Smooth muscle cell (in vitro differentiated cells): ENCODE measurements around the gene ARPC2. TPM values are rescaled to one million over a fixed set of nuclear protein-coding genes. Genes with fewer than 3 reads are reported as not detected.
"Not testable (repeated sequence)": the region's sequence is repeated elsewhere in the genome, so short reads cannot be mapped to it uniquely, and the experiment has no call there.

Experiments
- DNase-seq: peaks from one replicate; lab custom pipeline; 2025; ENCODE audit not compliant: unreplicated experiment; lab: John Stamatoyannopoulos, UW
- H2AFZ ChIP-seq: fragments of 200-600 bp; sonication (generic); 2 replicates; pipeline ENCODE4 v1.6.0; 2016; ENCODE audit warnings: antibody characterized with exemption, low read depth, mild to moderate bottlenecking
- H3F3A ChIP-seq: fragments of 200-600 bp; sonication (generic); 2 replicates; pipeline ENCODE4 v1.6.0; 2017; ENCODE audit warnings: antibody characterized with exemption, low read depth
- H3K27ac ChIP-seq: fragments of 200-600 bp; sonication (generic); 2 replicates; pipeline ENCODE4 v1.5.1; 2016; ENCODE audit warnings: low read depth, mild to moderate bottlenecking
- H3K27me3 ChIP-seq: fragments of 200-600 bp; sonication (generic); 2 replicates; pipeline ENCODE4 v1.6.1; 2016; ENCODE audit warnings: low read depth, mild to moderate bottlenecking
- H3K36me3 ChIP-seq: fragments of 200-600 bp; sonication (generic); 2 replicates; pipeline ENCODE4 v1.5.1; 2016; ENCODE audit warnings: low read depth
- H3K4me1 ChIP-seq: fragments of 200-600 bp; sonication (generic); 2 replicates; pipeline ENCODE4 v1.5.1; 2016; ENCODE audit warnings: low read depth
- H3K4me2 ChIP-seq: fragments of 200-600 bp; sonication (generic); 2 replicates; pipeline ENCODE4 v1.6.0; 2016; ENCODE audit warnings: mild to moderate bottlenecking
- H3K4me3 ChIP-seq: fragments of 200-600 bp; sonication (generic); 2 replicates; pipeline ENCODE4 v1.5.1; 2016; ENCODE audit warnings: mild to moderate bottlenecking
- H3K79me2 ChIP-seq: fragments of 200-600 bp; sonication (generic); 2 replicates; pipeline ENCODE4 v1.6.0; 2016; ENCODE audit warnings: low read depth, mild to moderate bottlenecking
- H3K9ac ChIP-seq: fragments of 200-600 bp; sonication (generic); 2 replicates; pipeline ENCODE4 v1.6.0; 2016; ENCODE audit warnings: low read depth
- H3K9me3 ChIP-seq: fragments of 200-600 bp; sonication (generic); replicated peaks from 2 replicates; pipeline ENCODE4 v1.5.1; 2016; ENCODE audit warnings: low read depth
- H4K20me1 ChIP-seq: fragments of 200-600 bp; sonication (generic); 2 replicates; pipeline ENCODE4 v1.6.0; 2016; ENCODE audit warnings: low read depth
- CTCF ChIP-seq: fragments of 200-600 bp; sonication (generic); IDR thresholded peaks from 2 replicates; pipeline ENCODE4 v1.5.1; 2017; ENCODE audit warnings: borderline replicate concordance, mild to moderate bottlenecking, antibody characterized with exemption; ENCODE audit not compliant: insufficient read depth, poor library complexity, severe bottlenecking
- WGBS: methylation state at CpG from one replicate; pipeline ENCODE4 v1.1.7; 2016; ENCODE audit warnings: low lambda C conversion rate; 5-methylcytosine and 5-hydroxymethylcytosine counted together
- polyA plus RNA-seq: library from polyadenylated mRNA; unstranded; fragments of >200 nt; fragmentation: Nextera tagmentation; extraction: Ambion mirVana; gene quantifications from 2 replicates; pipeline ENCODE4 v1.2.1, GENCODE V29; 2016
- total RNA-seq: library from RNA; depleted of rRNA; stranded (reverse); fragments of >200 nt; gene quantifications from 2 replicates; pipeline ENCODE4 v1.2.3, GENCODE V29; 2014

ARPC2 gene
- total and polyA plus RNA-seq, 2 experiments from 2014 or later: 653 to 858 TPM

GRCh38 chr2:218169757-218170546, 47.0 kb upstream of the ARPC2 start:
- no peak for DNase-seq
- Histone ChIP-seq H3K9me3 (no peaks in the 10 kb centered on the region), H3K27me3 (no peaks in the 10 kb centered on the region), H3K4me2 (no peak overlapping the region), H3F3A (no peaks in the 10 kb centered on the region), H4K20me1 (no peaks in the 10 kb centered on the region), H3K27ac (no peak overlapping the region), H3K4me1 (no peaks in the 10 kb centered on the region), H3K36me3 (no peaks in the 10 kb centered on the region), H3K79me2 (no peaks in the 10 kb centered on the region), H2AFZ (peak overlapping the region; percentile 18), H3K9ac (no peak overlapping the region), H3K4me3 (no peak overlapping the region)
- WGBS: 79% methylated on average over 5 of the region's 5 CpGs
- no peak for TF ChIP-seq CTCF

GRCh38 chr2:218171744-218172143, 45.2 kb upstream of the ARPC2 start:
- H3K79me2 ChIP-seq, H3K4me3 ChIP-seq, H4K20me1 ChIP-seq, H3K9me3 ChIP-seq, H3K4me2 ChIP-seq, H3K36me3 ChIP-seq, H3K4me1 ChIP-seq, H3K27ac ChIP-seq, H2AFZ ChIP-seq, H3K9ac ChIP-seq, H3F3A ChIP-seq, DNase-seq, H3K27me3 ChIP-seq: not testable (repeated sequence)
- WGBS: 94% methylated on average over 3 of the region's 3 CpGs

- Histone ChIP-seq H3K9ac (no peak overlapping the region), H3K4me3 (no peak overlapping the region), H3K79me2 (no peaks in the 10 kb centered on the region), H3K4me1 (no peaks in the 10 kb centered on the region), H3K27ac (no peak overlapping the region), H3K27me3 (no peaks in the 10 kb centered on the region), H4K20me1 (no peaks in the 10 kb centered on the region), H3K4me2 (no peak overlapping the region), H3K9me3 (no peaks in the 10 kb centered on the region), H2AFZ (no peak overlapping the region), H3F3A (no peaks in the 10 kb centered on the region), H3K36me3 (no peaks in the 10 kb centered on the region)
- WGBS: 76% methylated on average over 2 of the region's 2 CpGs
- TF ChIP-seq CTCF: no peak
- DNase-seq: no peak
Observed at GRCh38 chr2:218172845-218173244, 44.1 kb upstream of the ARPC2 start.

GRCh38 chr2:218179782-218180181, 37.2 kb upstream of the ARPC2 start:
- Histone ChIP-seq H2AFZ (no peak overlapping the region), H3K27ac (no peak overlapping the region), H3K4me2 (no peak overlapping the region), H3K27me3 (no peaks in the 10 kb centered on the region), H3K9ac (no peak overlapping the region), H4K20me1 (no peaks in the 10 kb centered on the region), H3K9me3 (no peaks in the 10 kb centered on the region), H3K4me1 (no peaks in the 10 kb centered on the region), H3F3A (no peaks in the 10 kb centered on the region), H3K4me3 (no peak overlapping the region), H3K36me3 (no peaks in the 10 kb centered on the region), H3K79me2 (no peaks in the 10 kb centered on the region)
- TF ChIP-seq CTCF: no peak
- DNase-seq: no peak
- WGBS: 87% methylated on average over 4 of the region's 4 CpGs
